Stimulated activated CD4-positive, alpha-beta T cell treated with anti-CD3 and anti-CD28 coated beads, Interleukin-2, amount 100 ng/mL, for 48 hours (primary cell): ENCODE data around the gene ST6GAL1.

ENCODE experiments used
- DNase-seq, 2 donors: peaks; one replicate each; pipeline ENCODE4 v3.0.0-alpha.2; 2020

The ST6GAL1 gene

DNA sequence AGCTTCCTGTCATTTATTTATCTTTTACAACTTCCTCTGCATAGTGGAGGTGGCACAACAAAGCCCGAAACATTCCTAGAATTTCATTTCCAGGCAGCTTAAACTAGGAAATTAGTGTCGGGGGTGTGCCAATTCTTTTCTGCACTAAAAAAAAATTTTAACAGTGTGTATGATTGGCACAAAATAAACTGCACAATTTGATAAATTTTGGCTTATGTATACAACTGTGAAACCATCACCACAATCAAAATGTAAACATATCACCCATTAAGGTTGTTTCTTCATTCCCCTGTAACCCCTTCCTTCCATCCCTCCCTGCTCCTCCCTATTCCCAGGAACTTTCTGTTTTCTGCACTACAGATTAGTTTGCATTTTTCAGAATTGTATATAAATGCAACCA lies 154.3 kb downstream of the ST6GAL1 start:
- no peak for DNase-seq

DNA sequence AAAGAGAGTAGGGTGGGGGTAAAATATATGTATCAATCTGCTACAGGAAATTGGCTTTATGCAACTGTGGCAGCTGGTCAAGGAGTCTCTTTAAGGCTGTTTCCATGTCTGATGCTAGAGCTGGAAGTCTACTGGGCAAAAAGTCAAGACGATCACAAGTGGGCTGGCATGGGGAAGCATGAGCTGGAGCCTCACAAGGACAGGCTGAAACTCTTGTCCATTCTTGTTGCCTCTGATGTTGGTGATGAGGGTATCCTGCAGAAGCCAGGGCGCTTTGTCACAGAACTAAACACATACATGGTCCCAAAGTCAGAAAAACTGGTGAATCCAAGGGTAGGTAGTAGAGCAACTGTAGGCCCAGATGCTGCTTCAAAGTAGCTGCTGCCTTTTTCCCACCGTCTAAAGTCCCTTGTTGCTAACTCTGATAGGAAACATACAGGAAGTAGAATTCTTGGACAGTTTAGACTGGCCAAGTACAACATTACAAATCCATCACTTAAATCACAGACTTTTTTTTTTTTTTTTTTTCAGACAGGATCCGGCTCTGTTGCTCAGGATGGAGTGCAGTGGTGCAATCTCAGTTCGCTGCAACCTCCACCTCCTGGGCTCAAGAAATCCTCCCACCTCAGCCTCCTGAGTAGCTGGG lies 154.8 kb downstream of the ST6GAL1 start:
- DNase-seq, result no peak

DNA sequence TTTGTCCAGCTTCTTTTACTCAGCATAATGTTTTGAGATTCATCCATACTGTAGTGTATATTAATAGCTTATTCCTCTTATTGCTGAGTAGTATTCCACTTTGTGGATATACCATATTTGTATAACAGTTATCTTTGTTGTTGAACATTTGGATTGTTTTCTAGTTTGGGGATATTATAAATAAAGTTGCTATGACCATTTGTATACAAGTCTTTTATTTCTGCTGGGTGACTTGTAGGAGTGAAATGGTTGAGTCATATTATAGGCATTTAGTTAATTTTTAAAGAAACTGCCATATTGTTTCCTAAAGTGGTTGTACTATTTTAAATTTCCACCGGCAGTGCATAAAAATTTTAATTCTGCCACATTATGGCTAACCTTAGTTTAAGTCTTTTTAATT lies 155.6 kb downstream of the ST6GAL1 start:
- no peak for DNase-seq

DNA sequence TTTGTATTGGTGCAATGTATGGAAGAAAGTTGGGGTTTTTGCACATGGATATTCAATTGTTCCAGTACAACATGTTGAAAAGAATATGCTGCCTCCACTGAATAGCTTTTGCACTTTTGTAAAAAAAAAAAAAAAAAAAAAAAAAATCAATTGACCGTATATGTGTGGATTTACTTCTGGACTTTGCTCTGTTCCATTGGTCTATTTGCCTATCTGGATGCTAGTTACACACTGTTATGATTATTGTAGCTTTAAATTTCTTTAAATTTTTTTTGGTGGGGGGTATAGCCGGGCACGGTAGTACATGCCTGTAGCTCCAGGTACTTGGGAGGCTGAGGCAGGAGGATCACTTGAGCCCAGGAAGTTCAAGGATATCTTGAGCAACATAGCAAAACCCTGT lies 156.5 kb downstream of the ST6GAL1 start:
- DNase-seq, result no peak

- no peak for DNase-seq
Observed at GRCh38 chr3:187088701-187089100, 158.4 kb downstream of the ST6GAL1 start.

- DNase-seq, result no peak
Observed at GRCh38 chr3:187093320-187093719, 163.0 kb downstream of the ST6GAL1 start.

DNA sequence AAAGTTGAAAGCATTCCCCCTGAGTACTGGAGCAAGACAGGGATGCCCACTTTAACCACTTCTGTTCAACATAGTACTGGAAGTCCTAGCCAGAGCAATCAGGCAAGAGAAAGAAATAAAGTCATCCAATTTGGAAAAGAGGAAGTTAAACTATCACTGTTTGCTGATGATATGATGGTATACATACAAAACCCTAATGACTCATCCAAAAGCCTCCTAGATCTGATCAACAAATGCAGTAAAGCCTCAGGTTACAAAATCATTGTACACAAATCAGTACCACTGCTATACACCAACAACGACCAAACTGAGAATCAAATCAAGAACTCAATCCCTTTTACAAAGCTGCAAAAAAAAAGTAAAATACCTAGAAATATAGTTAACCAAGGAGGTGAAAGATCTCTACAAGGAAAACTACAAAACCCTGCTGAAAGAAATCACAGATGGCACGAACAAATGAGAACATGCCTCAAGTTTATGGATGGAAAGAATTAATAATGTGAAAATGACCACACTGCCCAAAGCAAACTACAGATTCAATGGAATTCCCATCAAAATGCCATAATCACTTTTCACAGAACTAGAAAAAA lies 168.7 kb downstream of the ST6GAL1 start:
- no peak for DNase-seq

GRCh38 chr3:187101184-187102072 lies 171.1 kb downstream of the ST6GAL1 start:
- DNase-seq, result peak; percentile 31 to 48

- DNase-seq, result no peak
Observed at GRCh38 chr3:187102073-187102634, 171.8 kb downstream of the ST6GAL1 start.

DNA sequence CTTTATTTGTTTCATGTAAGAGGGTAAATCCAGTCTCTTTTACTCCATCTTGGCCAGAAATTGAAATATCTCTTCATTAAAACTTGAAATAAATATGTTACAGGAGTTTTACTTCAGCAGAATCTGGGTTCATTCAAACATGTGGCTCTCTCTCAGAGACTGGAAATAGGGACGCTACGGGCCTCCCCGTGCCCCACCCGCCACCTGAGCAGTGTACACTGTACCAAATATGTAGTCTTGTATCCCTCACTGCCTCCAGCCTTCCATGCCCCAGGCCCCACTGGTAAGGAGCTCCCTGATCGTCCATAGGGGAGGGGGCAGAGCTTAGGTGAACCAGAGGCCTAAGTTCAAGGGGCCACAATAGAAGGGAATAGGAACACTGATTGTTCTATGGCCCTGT lies 172.9 kb downstream of the ST6GAL1 start:
- no peak for DNase-seq

DNA sequence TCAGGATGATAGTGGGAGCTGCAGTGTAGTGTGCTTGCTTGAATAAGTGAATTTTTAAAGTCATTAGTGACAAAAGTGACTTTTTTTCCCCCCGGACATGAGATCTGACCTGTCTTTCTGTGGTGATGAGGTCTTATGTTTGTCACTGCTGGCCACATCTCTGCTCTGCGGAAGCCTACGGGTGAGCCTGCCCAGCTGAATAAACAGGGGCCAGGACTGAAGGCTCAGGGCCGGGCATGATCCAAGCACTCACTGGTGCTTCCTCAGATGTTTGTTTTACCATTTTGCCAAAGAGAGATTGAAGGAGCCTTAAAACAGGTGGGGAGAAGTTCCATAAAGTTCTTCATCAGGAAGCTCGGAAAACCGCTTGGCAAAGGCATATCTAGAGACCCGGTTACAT lies 174.0 kb downstream of the ST6GAL1 start:
- no peak for DNase-seq

GRCh38 chr3:187104933-187105332 lies 174.6 kb downstream of the ST6GAL1 start:
- DNase-seq, result no peak

- no peak for DNase-seq
Observed at GRCh38 chr3:187105700-187106099, 175.4 kb downstream of the ST6GAL1 start.

GRCh38 chr3:187107989-187108388 lies 177.7 kb downstream of the ST6GAL1 start:
- DNase-seq, result no peak

DNA sequence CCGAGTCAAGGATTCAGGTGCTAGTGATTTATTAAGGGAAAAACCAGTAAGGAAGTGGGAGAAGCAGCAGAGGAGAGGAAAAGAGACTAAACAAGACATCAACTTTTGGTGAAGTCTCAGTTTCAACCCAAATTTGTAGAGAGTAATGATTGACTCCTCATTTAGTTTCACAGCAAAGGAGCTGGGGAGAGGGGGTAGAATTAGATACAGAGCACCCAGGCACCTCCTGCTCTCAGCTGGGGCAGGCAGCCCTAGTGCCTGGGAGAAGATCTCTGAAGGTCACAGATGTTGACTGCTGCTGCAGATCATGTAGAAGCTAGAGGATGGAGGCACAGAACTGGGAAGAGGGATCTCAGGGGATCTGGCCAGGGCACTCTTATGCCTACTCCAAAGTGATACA lies 179.8 kb downstream of the ST6GAL1 start:
- DNase-seq, result no peak

- no peak for DNase-seq
Observed at GRCh38 chr3:187112934-187113793, 182.8 kb downstream of the ST6GAL1 start.

GRCh38 chr3:187114511-187114910 lies 184.2 kb downstream of the ST6GAL1 start:
- DNase-seq, result no peak

GRCh38 chr3:187120326-187120725 lies 190.0 kb downstream of the ST6GAL1 start:
- no peak for DNase-seq

DNA sequence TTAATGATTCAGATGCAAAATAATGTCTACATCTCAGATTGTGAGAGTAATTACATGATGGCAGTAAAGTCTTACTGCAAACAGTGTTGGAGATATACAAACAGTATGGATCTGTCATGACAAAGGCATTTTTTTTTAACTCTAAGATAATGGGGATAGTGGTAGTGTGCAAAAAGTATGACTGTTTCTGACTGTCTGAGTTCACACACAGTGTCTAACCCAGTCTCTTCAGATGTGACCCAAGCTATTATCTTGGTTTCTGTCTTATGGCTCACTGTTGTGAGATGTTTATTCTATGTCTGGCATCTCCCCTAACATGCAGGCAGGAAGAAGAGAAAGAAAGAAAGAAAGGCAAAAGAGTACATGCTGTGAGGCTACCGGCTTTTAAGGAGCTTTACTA lies 191.9 kb downstream of the ST6GAL1 start:
- no peak for DNase-seq

- no peak for DNase-seq
Observed at GRCh38 chr3:187125319-187126031, 195.1 kb downstream of the ST6GAL1 start.
